Retinal pigment epithelial cell (primary cell): ENCODE data around the gene ELMOD1.

Experiments
- DNase-seq: peaks from one replicate; pipeline ENCODE4 v3.0.0-alpha.2; 2010; ENCODE audit warnings: low read depth
- H3K4me3 ChIP-seq: 2 replicates; pipeline ENCODE4 v1.5.1; 2011; ENCODE audit warnings: mild to moderate bottlenecking, low read length, control low read depth, moderate library complexity
- TF ChIP-seq, protein P1 (sequence below): conservative IDR thresholded peaks from 2 replicates; pipeline ENCODE4 v1.5.1; 2011; ENCODE audit warnings: low read depth, low read length, control low read depth, inconsistent platforms

ELMOD1 gene

DNA sequence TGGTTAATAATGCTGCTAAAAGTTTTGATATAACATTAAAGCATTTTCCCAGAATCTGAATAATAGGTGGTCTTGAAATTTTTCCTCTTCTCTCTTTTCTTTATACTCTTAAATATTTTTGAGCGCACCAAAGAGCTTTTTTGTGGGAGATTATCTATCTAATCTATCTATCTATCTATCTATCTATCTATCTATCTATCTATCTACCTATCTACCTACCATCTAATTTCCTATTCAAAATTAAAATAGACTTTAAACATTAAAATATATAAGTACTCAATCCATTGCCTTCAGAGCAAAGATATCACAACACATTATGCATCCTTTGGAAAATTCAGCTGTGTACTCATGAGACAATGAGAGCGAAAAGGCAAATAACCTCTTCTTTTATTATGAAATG, 55.8 kb downstream of the ELMOD1 start:
- H3K4me3 ChIP-seq: no peak overlapping the region
- TF ChIP-seq, protein P1, sequence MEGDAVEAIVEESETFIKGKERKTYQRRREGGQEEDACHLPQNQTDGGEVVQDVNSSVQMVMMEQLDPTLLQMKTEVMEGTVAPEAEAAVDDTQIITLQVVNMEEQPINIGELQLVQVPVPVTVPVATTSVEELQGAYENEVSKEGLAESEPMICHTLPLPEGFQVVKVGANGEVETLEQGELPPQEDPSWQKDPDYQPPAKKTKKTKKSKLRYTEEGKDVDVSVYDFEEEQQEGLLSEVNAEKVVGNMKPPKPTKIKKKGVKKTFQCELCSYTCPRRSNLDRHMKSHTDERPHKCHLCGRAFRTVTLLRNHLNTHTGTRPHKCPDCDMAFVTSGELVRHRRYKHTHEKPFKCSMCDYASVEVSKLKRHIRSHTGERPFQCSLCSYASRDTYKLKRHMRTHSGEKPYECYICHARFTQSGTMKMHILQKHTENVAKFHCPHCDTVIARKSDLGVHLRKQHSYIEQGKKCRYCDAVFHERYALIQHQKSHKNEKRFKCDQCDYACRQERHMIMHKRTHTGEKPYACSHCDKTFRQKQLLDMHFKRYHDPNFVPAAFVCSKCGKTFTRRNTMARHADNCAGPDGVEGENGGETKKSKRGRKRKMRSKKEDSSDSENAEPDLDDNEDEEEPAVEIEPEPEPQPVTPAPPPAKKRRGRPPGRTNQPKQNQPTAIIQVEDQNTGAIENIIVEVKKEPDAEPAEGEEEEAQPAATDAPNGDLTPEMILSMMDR: no peak
- DNase-seq: no peak

DNA sequence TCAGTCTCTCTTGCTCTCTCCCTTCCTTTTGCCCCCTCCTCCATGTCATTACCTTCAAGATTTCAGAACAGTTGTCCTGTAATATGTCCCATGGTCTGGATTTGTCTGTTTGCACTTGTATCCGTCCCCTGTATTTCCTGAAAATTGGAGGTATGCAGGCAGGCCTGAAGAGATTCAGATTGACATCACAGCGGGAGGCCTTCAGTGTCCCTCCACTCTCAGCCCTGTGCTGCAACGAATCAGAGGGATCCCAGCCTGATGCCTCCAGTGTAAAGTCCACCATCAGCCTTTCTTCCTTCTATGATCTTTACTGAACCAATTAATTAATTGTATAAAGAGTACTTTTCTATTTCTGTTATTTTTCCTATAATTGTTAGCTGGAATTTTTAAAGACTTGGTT, 57.3 kb downstream of the ELMOD1 start:
- H3K4me3 ChIP-seq: no peak overlapping the region
- TF ChIP-seq, protein P1: no peak
- DNase-seq: no peak

DNA sequence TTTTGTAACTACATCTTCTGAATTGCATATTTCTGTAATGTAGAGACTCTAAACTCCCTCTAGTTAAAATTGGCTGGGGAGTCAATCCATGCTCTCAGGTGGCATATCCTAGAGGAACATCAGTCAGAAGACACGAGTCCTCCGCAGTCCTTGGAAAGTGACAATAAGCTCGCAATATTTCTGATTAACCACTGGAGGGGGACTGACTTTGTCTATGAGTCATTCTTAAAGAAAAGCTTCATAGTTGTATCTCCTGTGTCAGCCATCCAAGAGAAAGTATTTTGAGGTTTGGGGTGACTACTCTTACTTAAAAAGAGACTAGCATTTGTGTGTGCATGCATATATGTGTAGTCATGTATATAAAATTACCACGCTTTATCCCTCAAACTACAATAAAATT, 60.7 kb downstream of the ELMOD1 start:
- no peak for DNase-seq
- TF ChIP-seq, protein P1: no peak
- H3K4me3 ChIP-seq: no peak overlapping the region

DNA sequence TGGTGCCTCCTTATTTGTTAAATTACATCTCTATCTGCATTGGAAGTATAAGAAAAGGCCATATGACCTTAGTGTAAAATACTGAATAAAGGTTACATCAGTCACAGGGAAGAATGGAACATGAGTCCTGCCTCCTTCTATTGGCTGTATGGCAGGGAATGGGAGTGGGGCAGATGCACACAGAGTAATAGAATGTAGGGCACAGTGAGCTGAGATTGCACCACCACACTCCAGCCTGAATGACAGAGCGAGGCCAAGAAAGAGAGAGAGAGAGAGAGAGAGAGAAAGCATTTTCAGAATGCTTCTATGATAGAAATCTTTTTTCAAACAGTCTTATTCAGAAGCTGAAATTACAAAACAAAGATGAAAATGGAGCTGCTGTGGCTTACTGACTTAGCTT, 62.1 kb downstream of the ELMOD1 start:
- TF ChIP-seq, protein P1: no peak
- H3K4me3 ChIP-seq: no peak overlapping the region
- no peak for DNase-seq

DNA sequence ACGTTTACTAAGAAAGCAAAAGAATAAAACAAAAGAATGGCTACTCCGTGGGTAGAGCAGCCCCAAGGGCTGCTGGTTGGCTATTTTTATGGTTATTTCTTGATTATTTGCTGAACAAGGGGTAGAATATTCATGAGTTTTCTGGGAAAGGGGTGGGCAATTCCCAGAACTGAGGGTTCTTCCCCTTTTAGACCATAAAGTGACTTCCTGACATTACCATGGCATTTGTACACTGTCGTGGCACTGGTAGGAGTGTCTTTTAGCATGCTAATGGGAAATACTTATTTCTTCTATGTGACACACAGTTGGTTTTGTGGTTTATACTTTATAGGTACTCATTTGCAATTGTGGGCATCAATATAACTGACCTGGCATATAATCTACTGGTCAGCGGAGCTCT, 64.7 kb downstream of the ELMOD1 start:
- TF ChIP-seq, protein P1: no peak
- no peak for DNase-seq
- H3K4me3 ChIP-seq: no peak overlapping the region

DNA sequence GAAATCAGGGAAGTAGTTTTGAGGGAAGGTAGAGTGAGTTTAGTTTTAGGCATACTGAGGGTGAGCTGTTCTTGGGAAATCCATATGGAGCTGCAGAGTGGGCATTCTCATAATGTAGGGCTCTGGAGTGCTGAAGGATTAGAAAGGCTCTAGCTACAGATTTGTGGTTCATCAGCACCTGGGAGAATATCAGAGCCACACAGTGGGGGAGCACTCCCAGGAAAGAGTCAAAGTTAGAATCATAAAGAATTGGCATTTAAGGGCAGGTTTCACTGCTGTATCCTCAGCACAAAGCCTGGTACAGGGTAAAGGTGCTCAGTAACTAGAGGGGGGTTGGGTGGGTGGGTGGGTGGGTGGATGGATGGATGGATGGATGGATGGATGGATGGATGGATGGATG, 68.4 kb downstream of the ELMOD1 start:
- H3K4me3 ChIP-seq: no peak overlapping the region
- TF ChIP-seq, protein P1: no peak
- DNase-seq: no peak

DNA sequence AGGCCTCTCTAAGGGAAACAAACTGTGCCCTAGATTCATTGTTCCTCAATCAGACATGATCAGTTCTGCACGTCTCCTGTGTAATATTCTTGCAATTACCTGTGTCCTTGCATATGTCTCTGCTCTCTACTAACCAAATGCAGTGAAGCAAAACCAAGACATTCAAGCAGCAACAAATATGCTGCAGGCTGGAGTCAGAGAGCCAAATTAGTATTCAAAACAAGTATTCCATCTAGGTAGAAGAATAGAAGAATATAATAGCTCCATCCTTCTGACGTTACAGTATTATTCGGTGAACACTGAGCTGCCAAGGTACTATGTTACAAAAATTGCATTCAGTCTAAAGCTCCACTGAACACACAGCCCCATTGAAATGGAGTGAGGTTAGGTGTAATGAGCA, 69.1 kb downstream of the ELMOD1 start:
- TF ChIP-seq, protein P1: no peak
- H3K4me3 ChIP-seq: no peak overlapping the region
- DNase-seq: no peak
